Caco-2 (cell line): ENCODE data around the gene ZNF385C. TPM values are rescaled to one million over a fixed set of nuclear protein-coding genes. Genes with fewer than 3 reads are reported as not detected.

Source experiments
- BruUV-seq: library from RNA; stranded (reverse); fragments of 400-500 nt; replicated peaks from 2 replicates; lab custom pipeline; 2021; lab: Mats Ljungman, UMichigan
- CTCF ChIA-PET: fragments of 300-600 bp; sonication (Branson Sonifier 250); formaldehyde crosslinking; loops from one replicate; lab custom pipeline; 2022; ENCODE audit warnings: antibody characterized with exemption; lab: Charles Lee
- POLR2A ChIA-PET: fragments of 300-600 bp; sonication (Branson Sonifier 250); formaldehyde crosslinking; loops from one replicate; lab custom pipeline; 2022; ENCODE audit warnings: antibody characterized with exemption; lab: Charles Lee
- DNase-seq, 2 experiments: peaks; one replicate each; pipeline versions ENCODE4 v3.0.0 to v3.0.0-alpha.2; 2020 to 2022
- H3K27me3 ChIP-seq: replicated peaks from 2 replicates; pipeline ENCODE4 v1.6.0; 2011; ENCODE audit warnings: low read length; ENCODE audit not compliant: control insufficient read depth, insufficient read depth
- H3K36me3 ChIP-seq: 2 replicates; pipeline ENCODE4 v1.5.1; 2011; ENCODE audit warnings: low read length; ENCODE audit not compliant: control insufficient read depth, insufficient read depth
- H3K4me1 ChIP-seq: fragments of 250-450 bp; sonication (Bioruptor Pico); 2 replicates; pipeline ENCODE4 v1.5.1; 2020; ENCODE audit warnings: mild to moderate bottlenecking
- H3K4me3 ChIP-seq: 2 replicates; pipeline ENCODE4 v1.5.1; 2011; ENCODE audit warnings: low read depth, mild to moderate bottlenecking, control low read depth, low read length
- H3K9me3 ChIP-seq: fragments of 250-450 bp; sonication (Bioruptor Pico); 2 replicates; pipeline ENCODE4 v1.5.1; 2020; ENCODE audit warnings: mild to moderate bottlenecking, moderate library complexity
- H3K27ac Mint-ChIP-seq: one replicate; pipeline ENCODE4 v1.8.0; 2022; ENCODE audit warnings: mixed read lengths; ENCODE audit not compliant: unreplicated experiment
- H3K27me3 Mint-ChIP-seq: one replicate; pipeline ENCODE4 v1.8.0; 2022; ENCODE audit warnings: mixed read lengths; ENCODE audit not compliant: insufficient read depth, unreplicated experiment
- H3K36me3 Mint-ChIP-seq: one replicate; pipeline ENCODE4 v1.8.0; 2022; ENCODE audit warnings: mild to moderate bottlenecking, mixed read lengths; ENCODE audit not compliant: insufficient read depth, unreplicated experiment
- H3K4me1 Mint-ChIP-seq: one replicate; pipeline ENCODE4 v1.8.0; 2022; ENCODE audit warnings: low read depth, mixed read lengths; ENCODE audit not compliant: unreplicated experiment
- H3K4me3 Mint-ChIP-seq: one replicate; pipeline ENCODE4 v1.8.0; 2022; ENCODE audit warnings: mild to moderate bottlenecking, moderate library complexity, mixed read lengths; ENCODE audit not compliant: unreplicated experiment
- H3K9me3 Mint-ChIP-seq: one replicate; pipeline ENCODE4 v1.8.0; 2022; ENCODE audit warnings: mixed read lengths; ENCODE audit not compliant: unreplicated experiment
- intact Hi-C: fragments of 100-400 bp; cut with micrococcal nuclease; formaldehyde crosslinking; loops from one replicate; pipeline ENCODE4 v1.10.0; 2022; ENCODE audit not compliant: unreplicated experiment
- total RNA-seq: library from RNA; stranded (reverse); gene quantifications from 2 replicates; pipeline ENCODE4 v1.2.3, GENCODE V29; 2022
- TF ChIP-seq, protein P1 (sequence below), 2 experiments: fragments of 200-600 bp in 1 of 2; IDR thresholded peaks; 1 replicate in 1 of 2; 2 replicates in 1 of 2; pipeline versions ENCODE4 v1.5.1 to v1.8.0; 2011 to 2022; ENCODE audit warnings: antibody characterized with exemption in 1 of 2, control low read depth in 1 of 2, inconsistent platforms in 1 of 2, low read depth in 1 of 2, low read length in 1 of 2, mild to moderate bottlenecking in 1 of 2, moderate library complexity in 1 of 2; ENCODE audit not compliant: insufficient read depth in 1 of 2, severe bottlenecking in 1 of 2, unreplicated experiment in 1 of 2

Gene ZNF385C
- total RNA-seq, 1 experiment from 2014 or later: 1.5 TPM

DNA sequence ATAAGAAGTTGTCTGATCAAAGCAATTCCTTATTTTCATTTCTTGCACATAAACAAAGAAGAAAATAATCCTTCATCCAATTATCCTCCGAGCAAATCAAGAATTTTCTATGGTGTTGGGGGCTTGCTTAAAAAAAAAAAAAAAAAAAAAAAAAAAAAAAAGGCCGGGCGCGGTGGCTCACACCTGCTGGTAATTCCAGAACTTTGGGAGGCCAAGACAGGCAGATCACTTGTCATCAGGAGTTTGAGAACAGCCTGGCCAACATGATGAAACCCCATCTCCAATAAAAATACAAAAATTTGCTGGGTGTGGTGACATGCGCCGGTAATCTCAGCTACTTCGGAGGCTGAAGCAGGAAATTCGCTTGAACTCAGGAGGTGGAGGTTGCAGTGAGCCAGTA is 112.4 kb downstream of the ZNF385C start:
- no peak for DNase-seq
- intact Hi-C loops: no loop called here
- Mint-ChIP-seq H3K36me3 (peaks cover 100% of the 10 kb centered on the region), H3K4me1 (peaks cover 20% of the 10 kb centered on the region), H3K27ac (no peak overlapping the region), H3K27me3 (no peaks in the 10 kb centered on the region), H3K9me3 (no peaks in the 10 kb centered on the region), H3K4me3 (no peak overlapping the region)
- TF ChIP-seq, protein P1, sequence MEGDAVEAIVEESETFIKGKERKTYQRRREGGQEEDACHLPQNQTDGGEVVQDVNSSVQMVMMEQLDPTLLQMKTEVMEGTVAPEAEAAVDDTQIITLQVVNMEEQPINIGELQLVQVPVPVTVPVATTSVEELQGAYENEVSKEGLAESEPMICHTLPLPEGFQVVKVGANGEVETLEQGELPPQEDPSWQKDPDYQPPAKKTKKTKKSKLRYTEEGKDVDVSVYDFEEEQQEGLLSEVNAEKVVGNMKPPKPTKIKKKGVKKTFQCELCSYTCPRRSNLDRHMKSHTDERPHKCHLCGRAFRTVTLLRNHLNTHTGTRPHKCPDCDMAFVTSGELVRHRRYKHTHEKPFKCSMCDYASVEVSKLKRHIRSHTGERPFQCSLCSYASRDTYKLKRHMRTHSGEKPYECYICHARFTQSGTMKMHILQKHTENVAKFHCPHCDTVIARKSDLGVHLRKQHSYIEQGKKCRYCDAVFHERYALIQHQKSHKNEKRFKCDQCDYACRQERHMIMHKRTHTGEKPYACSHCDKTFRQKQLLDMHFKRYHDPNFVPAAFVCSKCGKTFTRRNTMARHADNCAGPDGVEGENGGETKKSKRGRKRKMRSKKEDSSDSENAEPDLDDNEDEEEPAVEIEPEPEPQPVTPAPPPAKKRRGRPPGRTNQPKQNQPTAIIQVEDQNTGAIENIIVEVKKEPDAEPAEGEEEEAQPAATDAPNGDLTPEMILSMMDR (IDR thresholded peaks at IDR 0.05; ENCODE audit: insufficient read depth in 1 of 2, low read depth in 1 of 2, low read length in 1 of 2, severe bottlenecking in 1 of 2, unreplicated experiment in 1 of 2): no peak
- Histone ChIP-seq H3K36me3 (peaks cover 11% of the 10 kb centered on the region), H3K4me1 (peaks cover 27% of the 10 kb centered on the region), H3K9me3 (no peaks in the 10 kb centered on the region), H3K4me3 (no peak overlapping the region), H3K27me3 (no peaks in the 10 kb centered on the region)
- no TSS peak for BruUV-seq
- POLR2A ChIA-PET: no interaction called here
- CTCF ChIA-PET: no interaction called here

DNA sequence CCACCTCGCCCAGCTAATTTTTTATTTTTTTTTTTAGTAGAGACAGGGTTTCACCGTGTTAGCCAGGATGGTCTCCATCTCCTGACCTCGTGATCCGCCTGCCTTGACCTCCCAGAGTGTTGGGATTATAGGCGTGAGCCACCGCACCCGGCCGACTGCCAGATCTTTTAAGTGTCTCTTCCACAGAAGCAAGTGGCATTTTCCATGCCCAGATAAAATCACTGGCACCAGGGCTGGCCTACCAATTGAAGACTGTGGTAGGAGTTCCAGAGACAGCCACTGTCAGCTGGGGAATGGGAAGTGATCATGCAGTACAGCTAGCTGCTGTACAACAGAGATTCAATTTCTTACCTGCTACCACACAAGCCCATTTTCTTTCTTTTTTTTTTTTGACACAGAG is 113.8 kb downstream of the ZNF385C start:
- POLR2A ChIA-PET: interaction anchor here (0.6 kb wide), 1 partner anchor 570 kb away, joined by 5 read pairs; no protein-coding TSS in a partner anchor
- CTCF ChIA-PET: no interaction called here
- TF ChIP-seq, protein P1 (IDR thresholded peaks at IDR 0.05; ENCODE audit: insufficient read depth in 1 of 2, low read depth in 1 of 2, low read length in 1 of 2, severe bottlenecking in 1 of 2, unreplicated experiment in 1 of 2): no peak
- peaks cover 12% of the 10 kb centered on the region for H3K4me1 ChIP-seq
- peaks cover 14% of the 10 kb centered on the region for H3K36me3 ChIP-seq
- Mint-ChIP-seq H3K4me1 (peaks cover 15% of the 10 kb centered on the region), H3K9me3 (no peaks in the 10 kb centered on the region), H3K27ac (no peak overlapping the region), H3K36me3 (peaks cover 100% of the 10 kb centered on the region), H3K4me3 (no peak overlapping the region), H3K27me3 (no peaks in the 10 kb centered on the region)
- no peak for DNase-seq
- BruUV-seq: no TSS peak
- no peaks in the 10 kb centered on the region for H3K9me3 ChIP-seq
- no peak overlapping the region for H3K4me3 ChIP-seq
- no peaks in the 10 kb centered on the region for H3K27me3 ChIP-seq
- intact Hi-C loops: no loop called here

DNA sequence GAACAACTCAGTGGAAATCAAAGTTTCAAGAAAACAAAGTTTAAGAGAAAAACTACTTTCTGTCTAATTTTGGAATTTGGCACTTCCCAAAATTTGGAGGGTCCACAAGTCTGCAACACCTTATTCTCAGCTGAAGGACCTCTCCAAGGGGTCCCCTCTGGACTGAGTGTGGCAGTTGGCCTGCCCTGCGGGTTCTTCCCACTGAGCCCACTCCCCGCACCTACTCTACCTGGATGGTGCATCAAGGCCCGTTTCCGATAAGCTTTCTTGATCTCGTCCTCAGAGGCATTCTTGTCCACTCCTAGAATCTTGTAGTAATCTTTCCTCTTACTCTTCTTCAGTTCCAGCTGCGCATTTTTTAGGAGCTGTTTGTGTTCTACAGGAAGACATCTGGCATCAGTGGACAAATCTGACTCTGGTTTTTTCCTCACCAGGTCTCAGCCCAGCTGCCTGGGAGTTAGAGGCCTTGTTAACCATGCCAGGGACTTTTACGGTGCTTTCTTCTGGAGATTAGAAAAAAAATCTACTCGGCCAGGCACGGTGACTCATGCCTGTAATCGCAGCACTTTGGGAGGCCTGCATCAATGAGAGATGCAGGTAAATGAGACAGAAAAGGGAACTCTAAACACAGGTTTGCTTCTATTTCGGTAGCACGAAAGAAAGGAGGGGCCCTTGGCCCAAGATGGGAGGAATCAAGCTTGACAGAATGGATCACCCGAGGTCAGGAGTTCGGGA is 116.1 kb downstream of the ZNF385C start:
- ChIA-PET CTCF (no interaction called here), POLR2A (interaction anchor here (1.2 kb wide), 1 partner anchor 38 kb away, joined by 3 read pairs; the partner anchor contains the start of gene NKIRAS2)
- Histone ChIP-seq H3K4me1 (0 out of 2 replicates have a peak, but pooled peaks cover 4% of the 10 kb centered on the region), H3K27me3 (no peaks in the 10 kb centered on the region), H3K9me3 (no peaks in the 10 kb centered on the region), H3K4me3 (no peak overlapping the region), H3K36me3 (peaks cover 10% of the 10 kb centered on the region)
- intact Hi-C loops: no loop called here
- peaks cover 7% of the 10 kb centered on the region for H3K4me1 Mint-ChIP-seq
- H3K4me3 Mint-ChIP-seq: no peak overlapping the region
- TF ChIP-seq, protein P1 (IDR thresholded peaks at IDR 0.05; ENCODE audit: insufficient read depth in 1 of 2, low read depth in 1 of 2, low read length in 1 of 2, severe bottlenecking in 1 of 2, unreplicated experiment in 1 of 2): no peak
- peaks cover 98% of the 10 kb centered on the region for H3K36me3 Mint-ChIP-seq
- H3K27ac Mint-ChIP-seq: peak overlapping the region; percentile 20
- DNase-seq: no peak
- no TSS peak for BruUV-seq
- no peaks in the 10 kb centered on the region for H3K9me3 Mint-ChIP-seq
- H3K27me3 Mint-ChIP-seq: no peaks in the 10 kb centered on the region
